Globus pallidus (tissue), 1 donor: ENCODE results near the gene TEX26.
"Not testable (repeated sequence)": the region's sequence is repeated elsewhere in the genome, so short reads cannot be mapped to it uniquely, and the experiment has no call there.

Experiments
- DNase-seq: peaks from one replicate; pipeline ENCODE4 v3.0.0-alpha.2; 2015; ENCODE audit warnings: low spot score

Gene TEX26

DNA sequence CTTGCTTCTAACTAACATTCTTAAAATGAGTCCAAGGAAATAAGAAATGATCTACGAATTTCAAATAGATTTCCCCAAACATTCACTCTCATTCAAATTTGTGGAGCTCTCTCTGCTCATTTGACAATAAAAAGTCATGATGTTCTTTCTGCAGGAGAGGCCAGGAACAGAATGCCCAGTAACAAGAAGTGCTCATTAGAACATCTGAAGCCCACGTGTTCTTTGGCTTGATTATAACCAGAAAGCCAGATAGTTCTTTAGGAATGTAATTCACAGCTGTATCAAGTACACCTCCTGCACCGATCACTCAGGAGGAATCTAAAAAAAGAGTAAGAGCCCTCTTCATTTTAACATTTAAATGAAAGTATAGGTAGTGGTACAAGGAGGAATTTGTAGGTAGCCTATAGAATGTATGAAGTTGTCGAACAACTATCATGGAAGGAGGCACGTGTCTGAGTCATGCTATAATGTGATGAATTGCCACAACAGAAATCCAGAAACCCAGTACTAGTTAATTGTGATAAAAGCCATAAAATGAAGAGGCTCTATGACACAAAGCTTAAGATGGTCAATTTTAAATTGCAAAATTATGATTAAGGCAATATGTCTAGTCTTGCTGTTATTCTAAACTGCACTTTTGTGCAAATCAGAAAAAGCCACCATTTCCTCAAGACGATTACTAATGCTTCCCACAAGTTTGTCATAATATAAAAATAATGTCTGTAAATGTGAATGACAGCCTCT is 13.6 kb upstream of the TEX26 start:
- no peak for DNase-seq

DNA sequence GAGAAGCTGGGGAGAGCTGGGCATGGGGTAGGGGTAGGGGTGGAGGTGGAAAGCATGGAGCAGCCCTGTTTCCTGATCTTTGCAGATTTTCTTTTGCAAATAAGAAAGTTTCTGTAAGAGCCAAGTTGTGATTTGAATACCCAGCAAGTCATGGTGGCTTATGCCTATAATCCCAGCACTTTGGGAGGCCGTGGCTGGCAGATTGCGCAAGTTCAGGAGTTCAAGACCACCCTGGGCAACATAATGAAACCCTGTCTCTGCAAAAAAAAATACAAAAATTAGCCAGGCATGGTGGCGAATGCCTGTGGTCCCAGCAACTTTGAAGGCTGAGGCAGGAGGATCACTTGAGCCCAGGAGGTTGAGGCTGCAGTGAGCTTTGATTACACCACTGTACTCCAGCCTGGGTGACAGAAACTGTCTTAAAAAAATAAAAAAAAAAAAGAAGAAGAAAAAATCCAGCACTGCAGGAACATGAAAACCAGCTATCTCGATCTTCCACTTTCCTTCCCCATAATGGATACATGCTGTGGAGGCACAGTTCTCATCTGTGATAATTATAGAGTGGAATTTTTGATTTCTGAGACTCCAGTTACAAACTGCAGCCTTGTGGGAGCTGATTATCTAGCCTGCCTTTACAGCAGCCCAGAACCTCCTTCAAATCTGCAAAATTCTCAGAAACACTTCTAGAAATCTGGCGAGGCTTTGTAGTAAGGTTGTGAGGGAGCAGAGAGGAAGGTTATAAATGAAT is 12.1 kb upstream of the TEX26 start:
- no peak for DNase-seq

DNA sequence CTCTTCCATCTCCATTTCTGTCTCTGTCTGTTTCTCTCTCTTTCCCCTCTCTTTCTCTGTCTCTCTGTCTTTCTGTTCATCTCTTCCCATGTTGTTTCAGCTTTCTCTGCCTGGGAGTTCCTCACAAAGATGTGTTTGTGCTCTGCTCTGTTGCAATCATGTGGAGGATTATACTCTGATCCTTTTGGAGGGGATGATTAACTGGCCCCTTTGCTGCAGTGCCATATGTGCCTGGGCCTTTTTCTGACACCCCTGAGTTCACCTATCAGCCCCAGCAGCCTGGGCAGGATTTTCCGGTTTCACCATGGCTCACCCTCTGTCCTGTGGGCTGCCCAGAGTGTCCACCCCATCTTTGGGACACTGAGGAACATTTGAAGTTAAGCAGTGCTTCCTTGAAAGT is 9.0 kb upstream of the TEX26 start:
- DNase-seq = no peak

DNA sequence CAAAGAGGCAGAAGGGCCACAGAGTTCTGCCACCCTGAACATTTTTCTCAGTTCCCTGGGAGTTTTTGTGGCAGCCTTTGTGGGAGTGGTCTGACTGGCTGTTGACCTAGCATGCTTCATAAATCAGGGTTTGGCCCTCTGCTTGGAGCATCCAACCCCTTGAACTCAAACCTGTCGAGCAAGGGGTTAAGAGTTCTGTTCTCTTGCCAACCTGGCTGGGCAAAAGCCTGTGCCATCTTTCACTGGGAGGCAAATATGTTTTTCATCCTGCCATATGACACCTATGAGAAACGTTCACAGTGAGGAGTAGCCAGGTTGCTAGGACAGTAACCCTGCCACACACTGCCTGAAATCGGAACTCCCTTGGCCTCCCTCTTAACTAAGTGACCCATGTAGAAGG is 7.7 kb upstream of the TEX26 start:
- no peak for DNase-seq

DNA sequence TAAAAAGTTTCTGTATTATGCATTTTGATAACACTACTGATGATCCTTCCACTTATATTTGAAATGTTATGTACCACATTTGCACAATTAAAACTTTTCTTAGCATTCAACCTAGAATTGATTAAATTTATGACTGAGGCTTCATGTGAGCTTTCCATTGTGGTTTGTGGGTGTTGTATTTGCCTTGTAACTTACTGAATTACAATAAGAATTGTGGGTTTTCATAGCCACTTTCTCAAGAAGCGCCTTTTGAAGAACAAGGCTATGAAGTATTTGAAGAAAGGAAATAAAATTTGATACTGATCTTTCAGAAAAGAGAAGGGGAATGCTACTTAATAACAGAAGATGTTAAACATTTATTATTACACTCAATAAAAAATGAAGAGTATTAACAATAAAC is 7.0 kb upstream of the TEX26 start:
- DNase-seq = no peak

DNA sequence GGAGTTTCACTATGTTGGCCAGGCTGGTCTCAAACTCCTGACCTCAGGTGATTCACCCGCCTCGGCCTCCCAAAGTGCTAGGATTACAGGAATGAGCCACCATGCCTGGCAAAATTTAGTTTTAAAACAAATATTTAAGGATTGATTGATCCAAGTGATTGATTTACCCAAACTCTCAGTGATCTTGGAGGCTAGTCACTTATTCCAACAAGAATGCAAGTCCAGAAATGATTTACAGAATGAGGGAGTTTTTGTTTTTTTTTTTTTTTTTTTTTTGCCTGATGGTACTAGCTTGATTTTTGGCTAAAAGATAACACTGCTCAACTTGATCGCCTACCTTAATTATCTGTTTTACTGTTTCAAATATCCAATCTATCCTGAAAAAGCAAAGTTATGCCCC is 5.7 kb upstream of the TEX26 start:
- DNase-seq = no peak

DNA sequence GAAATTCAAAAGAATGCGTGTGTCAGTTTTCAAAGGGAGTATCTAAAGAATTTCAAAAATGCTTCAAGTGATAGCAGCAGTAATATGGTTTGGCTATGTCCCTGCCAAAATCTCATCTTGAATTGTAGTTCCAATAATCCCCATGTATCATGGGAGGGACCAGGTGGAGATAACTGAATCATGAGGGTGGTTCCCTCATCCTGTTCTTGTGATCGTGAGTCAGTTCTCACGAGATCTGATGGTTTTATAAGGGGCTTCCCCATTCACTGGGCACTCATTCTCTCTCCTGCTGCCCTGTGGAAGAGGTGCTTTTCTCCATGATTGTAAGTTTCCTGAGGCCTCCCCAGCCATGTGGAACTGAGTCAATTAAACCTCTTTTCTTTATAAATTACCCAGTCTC is 5.3 kb upstream of the TEX26 start:
- DNase-seq = not testable (repeated sequence)

DNA sequence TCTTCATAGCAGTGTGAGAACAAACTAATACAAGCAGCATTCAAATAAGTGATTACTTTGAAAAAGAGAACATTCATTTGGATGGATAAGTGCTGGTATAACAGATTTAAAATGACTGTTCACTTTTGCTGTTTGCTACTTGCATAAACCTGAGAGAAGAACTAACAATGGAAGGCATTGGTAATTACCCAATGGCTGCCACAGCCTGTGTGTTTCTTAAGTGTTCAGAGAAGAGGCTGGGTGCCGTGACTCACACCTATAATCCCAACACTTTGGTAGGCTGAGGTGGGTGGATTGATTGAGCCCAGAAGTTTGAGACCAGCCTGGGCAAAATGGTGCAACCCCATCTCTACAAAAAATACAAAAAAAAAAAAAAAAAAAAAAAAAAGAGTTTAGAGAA is 4.9 kb upstream of the TEX26 start:
- DNase-seq = no peak

DNA sequence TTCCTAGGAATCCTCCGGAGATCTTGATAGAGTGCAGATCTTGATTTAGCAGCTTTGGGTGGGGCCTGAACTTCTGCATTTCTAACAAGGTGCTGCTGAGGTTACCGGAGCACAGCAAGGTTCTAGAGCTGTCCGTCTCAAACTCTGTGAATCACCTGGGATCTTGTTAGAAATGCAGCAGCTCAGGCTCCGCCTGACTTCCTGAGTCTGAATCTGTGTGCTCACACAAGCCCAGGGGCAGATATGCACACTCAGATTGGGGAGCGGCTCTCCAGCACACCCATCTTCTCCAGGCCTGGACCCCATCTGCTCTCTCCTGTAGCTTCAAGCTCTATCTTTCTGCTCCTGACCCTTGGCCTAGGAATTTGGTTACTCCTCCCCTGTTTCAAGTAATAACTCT is 3.5 kb upstream of the TEX26 start:
- no peak for DNase-seq

DNA sequence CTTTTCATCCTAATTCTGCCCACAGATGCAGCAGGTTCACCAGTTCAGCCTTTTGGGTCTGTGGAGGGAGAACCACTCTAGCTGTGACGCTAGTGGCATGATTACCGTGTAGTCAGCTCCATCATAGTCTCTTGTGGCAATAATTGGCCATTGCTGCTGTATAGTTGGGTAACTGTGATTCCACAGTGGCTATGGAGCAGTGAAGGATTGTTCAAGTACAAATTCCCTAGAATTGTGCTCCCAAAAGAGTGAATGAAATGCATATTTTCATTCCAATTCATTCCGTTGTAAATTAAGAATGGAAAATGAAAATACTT is 856 bp downstream of the TEX26 start:
- DNase-seq = no peak

DNA sequence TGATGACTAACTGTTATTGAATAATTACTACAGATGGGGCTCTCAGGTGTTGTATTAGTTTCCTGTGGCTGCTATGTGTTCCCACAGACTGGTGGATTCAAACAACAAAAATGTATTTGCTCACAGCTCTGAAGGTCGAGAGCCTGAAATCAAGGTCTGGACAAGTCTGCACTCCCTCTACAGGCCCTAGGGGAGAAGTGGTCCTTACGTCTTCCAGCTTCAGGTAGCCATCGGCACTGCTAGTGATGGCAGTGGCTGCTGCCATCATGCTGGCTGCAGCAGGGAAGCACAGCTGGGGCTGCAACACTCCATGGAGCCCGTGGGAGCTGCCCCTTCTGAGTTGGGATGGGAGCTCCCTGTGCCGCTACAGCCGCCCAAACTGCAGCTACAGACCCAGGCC is 1.9 kb downstream of the TEX26 start:
- no peak for DNase-seq

DNA sequence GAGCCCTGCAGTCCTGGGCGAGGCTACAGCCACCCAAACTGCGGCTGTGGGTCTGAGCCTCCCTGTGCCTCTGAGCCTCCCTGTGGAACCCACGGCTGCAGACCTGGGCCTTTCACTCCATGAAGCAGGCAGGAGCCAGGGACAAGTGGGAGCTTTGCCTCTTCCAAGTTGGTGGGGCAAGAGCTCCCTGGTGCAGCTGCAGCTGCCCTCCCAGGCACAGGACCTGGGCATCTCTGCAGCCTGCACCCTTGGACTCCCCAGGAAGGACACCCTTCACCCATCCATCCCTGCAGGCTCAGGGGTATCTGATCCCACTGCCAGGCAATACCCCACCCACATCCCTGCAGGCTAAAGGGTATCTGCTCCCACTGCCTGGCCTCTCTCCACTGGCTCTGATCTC is 2.3 kb downstream of the TEX26 start:
- DNase-seq = no peak

DNA sequence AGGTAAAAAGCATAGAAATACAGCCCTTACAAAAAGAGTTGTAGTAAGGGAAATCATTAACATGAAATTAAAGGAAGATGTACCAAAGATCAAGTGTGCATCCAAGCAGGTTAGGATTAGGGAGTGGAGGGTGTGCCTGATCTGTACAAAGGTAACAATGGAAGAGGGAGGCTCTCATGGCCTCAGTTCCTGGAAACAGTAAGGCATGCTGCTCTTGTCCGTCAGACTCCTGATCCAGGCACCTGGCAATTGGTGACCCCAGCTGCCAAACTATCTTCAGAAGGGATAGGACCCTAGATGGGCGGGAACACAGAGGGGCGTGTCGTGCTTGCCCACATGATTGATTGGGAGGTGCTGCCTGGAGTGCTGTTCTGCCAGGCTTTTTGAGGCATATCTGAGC is 4.5 kb downstream of the TEX26 start:
- DNase-seq = no peak

DNA sequence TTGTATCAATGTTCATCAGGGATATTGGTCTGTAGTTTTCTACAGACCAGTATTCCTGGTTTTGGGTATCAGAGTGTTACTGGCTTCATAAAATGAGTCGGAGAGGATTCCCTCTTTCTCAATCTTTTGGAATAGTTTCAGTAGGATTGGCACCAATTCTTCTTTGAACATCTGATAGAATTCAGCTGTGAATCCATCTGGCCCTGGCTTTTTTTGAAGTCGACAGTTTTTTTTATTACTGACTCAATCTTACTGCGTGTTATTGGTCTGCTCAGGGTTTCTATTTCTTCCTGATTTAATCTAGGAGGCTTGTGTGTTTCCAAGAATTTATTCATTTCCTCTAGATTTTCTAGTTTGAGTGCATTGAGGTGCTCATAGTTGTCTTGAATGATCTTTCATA is 11.4 kb downstream of the TEX26 start:
- no peak for DNase-seq

DNA sequence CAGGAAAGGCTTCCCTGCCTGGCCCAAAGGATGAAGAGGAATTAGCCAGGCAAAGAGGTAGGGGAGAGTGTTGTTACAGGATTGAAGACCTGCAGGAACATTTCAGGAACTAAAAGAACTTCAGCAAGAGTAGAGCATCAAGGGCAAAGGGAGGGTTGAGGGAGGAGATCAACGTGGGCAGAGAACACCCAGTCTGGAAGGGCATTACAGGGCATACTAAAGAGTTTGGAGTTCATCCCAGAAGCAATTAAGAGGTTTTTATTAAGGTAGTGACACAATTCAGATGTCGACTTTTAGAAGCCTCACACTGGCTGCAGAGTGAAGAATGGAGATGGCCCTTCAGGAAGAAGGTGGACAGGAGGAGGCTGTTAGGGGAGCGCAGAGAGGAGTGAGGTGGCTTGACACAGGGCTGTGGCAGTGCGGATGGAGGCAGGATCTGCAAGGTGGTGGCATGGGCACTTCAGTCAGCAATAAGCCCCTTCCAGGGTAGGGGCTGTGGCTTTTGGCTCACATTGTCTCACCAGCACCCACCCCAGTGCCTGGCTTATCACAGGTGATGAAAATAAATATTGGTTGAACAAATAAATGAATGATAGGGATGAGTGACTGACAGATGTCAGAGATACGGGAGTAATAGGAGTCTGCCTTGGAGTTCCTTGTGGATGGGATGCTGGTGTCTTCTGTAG is 24.9 kb downstream of the TEX26 start:
- DNase-seq = no peak

DNA sequence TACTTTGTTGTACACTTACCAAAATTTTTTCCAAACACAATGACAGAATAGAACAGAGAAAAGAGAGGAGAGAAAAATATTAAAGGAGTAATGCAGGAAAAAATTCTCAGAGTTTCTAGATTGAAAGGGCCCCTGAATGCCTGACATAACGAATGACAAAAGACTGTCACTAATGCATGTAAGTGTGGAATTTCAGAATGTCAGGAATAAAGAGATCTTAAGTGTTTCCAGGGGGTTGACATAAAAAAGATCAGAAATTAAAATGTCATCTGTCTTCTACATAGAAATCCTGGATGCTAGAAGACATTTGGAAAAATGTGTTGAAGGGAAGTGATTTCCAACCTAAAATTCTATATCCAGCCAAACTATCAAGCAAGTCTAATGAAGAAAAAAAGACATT is 27.2 kb downstream of the TEX26 start:
- no peak for DNase-seq

DNA sequence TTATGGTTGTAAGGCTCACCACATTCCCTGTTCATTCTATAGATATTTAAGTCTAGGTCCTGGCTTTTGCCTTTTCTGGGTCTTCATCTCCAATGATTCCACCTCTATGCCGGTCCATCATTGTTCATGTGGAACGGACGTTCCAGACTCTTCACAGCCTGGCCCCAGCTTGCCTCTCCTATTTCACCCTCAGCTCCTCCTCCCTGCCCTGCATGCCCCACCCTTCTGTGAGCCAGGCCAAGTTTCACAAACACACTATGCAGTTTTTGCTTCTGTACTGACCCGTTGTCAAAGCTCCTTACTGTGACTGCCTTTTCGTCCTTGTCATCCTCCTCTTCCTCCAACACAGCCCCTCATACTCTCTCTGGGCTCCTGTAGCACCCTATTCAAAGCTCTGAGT is 31.3 kb downstream of the TEX26 start:
- DNase-seq = no peak

DNA sequence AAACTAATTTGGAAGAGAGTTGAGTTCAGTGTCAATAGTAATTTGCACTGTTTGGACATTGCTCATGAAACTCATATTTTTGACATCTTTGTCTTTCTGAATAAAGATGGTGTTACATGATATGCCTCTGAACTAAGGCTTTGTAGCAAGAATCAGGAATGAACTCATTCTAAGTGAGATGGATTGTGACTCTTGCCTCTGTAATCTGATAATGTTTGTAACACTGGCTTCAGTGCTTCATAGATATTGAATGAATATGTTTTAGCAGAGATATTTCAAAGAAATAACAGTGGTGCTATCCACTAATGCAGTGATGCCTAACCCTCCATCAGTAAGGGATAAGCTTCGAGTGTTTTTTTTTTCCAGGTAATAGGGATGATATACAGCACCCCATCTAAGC is 32.9 kb downstream of the TEX26 start:
- no peak for DNase-seq

DNA sequence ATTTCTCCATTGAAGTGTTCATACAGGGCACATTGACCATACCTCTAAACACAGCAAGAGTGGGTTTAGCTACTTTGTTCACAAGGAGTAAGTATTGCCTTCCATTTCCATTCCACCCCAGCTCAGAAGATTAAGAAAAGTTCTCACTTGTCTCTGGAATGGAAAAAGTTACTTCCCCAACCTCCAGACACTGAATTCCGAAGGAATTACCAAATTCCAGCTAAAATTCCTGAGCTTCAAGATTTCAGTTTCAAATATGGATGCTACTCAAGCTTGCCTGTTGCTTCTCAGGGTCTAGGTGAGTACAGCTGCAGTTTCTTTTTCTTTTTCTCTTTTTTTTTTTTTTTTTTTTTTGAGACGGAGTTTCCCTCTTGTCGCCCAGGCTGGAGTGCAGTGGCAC is 33.6 kb downstream of the TEX26 start:
- DNase-seq = no peak

DNA sequence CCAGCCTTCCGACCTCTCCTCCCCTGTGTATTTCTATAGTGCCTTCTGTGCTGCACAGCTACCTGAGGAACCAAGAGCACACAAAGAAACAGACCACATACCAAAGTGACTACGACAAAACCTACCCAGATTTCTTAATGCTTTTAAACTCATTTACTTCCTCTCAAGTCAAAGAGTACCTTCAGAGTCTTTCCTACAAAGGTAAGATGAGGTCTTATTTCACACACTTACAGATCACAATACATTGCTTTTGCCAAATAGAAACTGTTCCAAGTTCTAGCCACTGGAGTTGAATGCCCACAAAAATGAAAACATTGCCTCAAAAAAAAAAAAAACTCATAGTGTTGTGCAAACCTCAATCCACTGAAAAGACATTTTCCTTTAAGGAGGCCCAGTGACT is 36.4 kb downstream of the TEX26 start:
- no peak for DNase-seq

DNA sequence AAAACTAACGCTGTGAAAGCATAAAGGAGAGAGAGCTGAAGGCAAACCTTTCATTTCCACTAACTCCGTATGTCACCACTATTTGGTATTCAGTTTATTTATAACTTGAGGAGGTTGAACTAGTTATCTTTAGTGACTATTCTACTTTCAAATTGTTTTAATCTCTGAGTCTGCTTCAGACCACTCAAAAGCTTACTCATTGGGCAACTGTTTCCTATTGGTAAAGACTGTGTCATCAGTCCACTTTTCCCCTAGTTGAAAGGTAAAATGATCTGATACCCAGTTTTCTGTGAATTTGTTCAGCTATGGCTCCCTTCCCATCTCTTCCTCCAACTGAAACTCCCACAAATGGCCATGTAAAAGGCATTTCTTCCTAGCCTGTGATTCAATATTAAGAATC is 39.1 kb downstream of the TEX26 start:
- DNase-seq = no peak

DNA sequence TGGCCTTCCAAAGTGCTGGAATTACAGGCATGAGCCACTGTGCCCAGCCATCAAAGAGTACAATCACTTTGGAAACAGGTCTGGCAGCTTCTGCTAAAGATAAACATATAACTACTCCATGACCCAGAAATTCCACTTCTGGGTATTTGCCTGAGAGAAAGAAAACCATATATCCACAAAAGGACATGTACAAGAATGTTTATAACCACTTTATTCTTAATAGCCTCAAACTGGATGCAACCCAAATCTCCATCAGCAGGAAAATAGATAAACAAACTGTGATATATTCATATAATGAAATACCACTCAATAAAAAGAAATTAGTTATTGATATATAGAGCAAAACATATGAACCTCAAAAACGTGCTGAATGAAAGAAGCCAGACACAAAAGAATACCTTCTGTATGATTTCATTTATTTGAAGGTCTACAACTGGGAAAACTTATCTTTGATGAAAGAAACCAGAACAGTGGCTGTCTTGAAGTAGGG is 40.5 kb downstream of the TEX26 start:
- DNase-seq = no peak

DNA sequence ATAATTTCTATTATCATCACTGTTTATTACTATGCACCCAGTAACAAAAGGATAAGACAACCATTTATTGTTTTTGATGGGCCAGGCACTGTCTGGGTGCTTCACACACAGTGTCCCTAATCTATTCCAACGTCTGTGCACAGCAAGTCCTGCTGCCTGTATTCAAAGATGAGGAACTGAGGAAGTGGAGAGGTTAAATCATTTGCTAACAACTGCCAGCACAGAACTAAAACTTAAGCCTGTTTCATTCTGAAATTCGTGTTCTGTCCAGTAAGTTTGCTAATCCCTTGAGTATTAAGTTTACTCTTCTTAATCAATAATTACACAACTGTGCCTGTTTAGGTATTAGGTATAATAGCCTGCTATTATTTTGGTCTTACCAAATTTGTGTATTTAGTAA is 41.9 kb downstream of the TEX26 start:
- no peak for DNase-seq
